Natural killer cell (primary cell): ENCODE measurements around the gene CYREN. TPM values are rescaled to one million over a fixed set of nuclear protein-coding genes. Genes with fewer than 3 reads are reported as not detected.

ENCODE experiments used
- ATAC-seq, 3 donors: fragments of 150-1000 bp in 2 of 3; fragments of 200-7000 bp in 1 of 3; cut with Tn5 transposase; 1 replicate in 1 of 3; 2 replicates in 2 of 3; pipeline ENCODE4 v1.10.0; 2021; ENCODE audit warnings: mild to moderate bottlenecking in 2 of 3, moderate library complexity in 2 of 3
- DNase-seq, 2 donors: peaks; one replicate each; pipeline versions ENCODE4 v3.0.0 to v3.0.0-alpha.2; 2013 to 2021; ENCODE audit warnings: mixed read lengths in 1 of 2
- H3K27ac ChIP-seq: one replicate; pipeline ENCODE4 v1.5.1; 2013; ENCODE audit warnings: mild to moderate bottlenecking, low read length
- H3K27me3 ChIP-seq: one replicate; pipeline ENCODE4 v1.6.1; 2013; ENCODE audit warnings: low read length; ENCODE audit not compliant: control insufficient read depth, insufficient read depth
- H3K36me3 ChIP-seq: one replicate; pipeline ENCODE4 v1.6.1; 2013; ENCODE audit warnings: low read length; ENCODE audit not compliant: control insufficient read depth, insufficient read depth
- H3K4me1 ChIP-seq: one replicate; pipeline ENCODE4 v1.6.1; 2013; ENCODE audit warnings: low read length; ENCODE audit not compliant: control insufficient read depth, insufficient read depth
- H3K4me3 ChIP-seq: one replicate; pipeline ENCODE4 v1.5.1; 2013; ENCODE audit warnings: low read length
- H3K9me3 ChIP-seq: one replicate; pipeline ENCODE4 v1.6.1; 2013; ENCODE audit warnings: low read length; ENCODE audit not compliant: control insufficient read depth, insufficient read depth
- H3K27ac Mint-ChIP-seq, 2 donors: one replicate each; pipeline ENCODE4 v1.8.0; 2022; ENCODE audit warnings: mild to moderate bottlenecking in 2 of 2, mixed read lengths in 2 of 2, moderate library complexity in 1 of 2
- H3K27me3 Mint-ChIP-seq, 2 donors: one replicate each; pipeline ENCODE4 v1.8.0; 2022; ENCODE audit warnings: low read depth in 2 of 2, mixed read lengths in 2 of 2
- H3K36me3 Mint-ChIP-seq: one replicate; pipeline ENCODE4 v1.8.0; 2022; ENCODE audit warnings: mixed read lengths
- H3K4me1 Mint-ChIP-seq, 2 donors: one replicate each; pipeline ENCODE4 v1.8.0; 2022; ENCODE audit warnings: mixed read lengths in 2 of 2
- H3K4me3 Mint-ChIP-seq: one replicate; pipeline ENCODE4 v1.8.0; 2022; ENCODE audit warnings: mild to moderate bottlenecking, moderate library complexity, mixed read lengths
- H3K9me3 Mint-ChIP-seq, 2 donors: one replicate each; pipeline ENCODE4 v1.8.0; 2022; ENCODE audit warnings: mixed read lengths in 2 of 2
- WGBS: methylation state at CpG from one replicate; pipeline ENCODE4 v1.1.7; 2013; ENCODE audit warnings: missing lambda C conversion rate; ENCODE audit not compliant: insufficient coverage; 5-methylcytosine and 5-hydroxymethylcytosine counted together
- intact Hi-C: fragments of 100-400 bp; cut with micrococcal nuclease; formaldehyde crosslinking; loops from one replicate; pipeline ENCODE4 v1.14.2; 2022
- total RNA-seq, 4 donors: library from RNA; stranded (reverse); fragments of 120-200 nt in 1 of 4; gene quantifications; one replicate each; pipeline versions ENCODE4 v1.2.3 to v1.2.4, GENCODE V29; 2013 to 2022
- TF ChIP-seq, protein P1 (sequence below): fragments of 200-600 bp; IDR thresholded peaks from one replicate; pipeline ENCODE4 v1.8.0; 2022; ENCODE audit warnings: antibody characterized with exemption

CYREN gene
- total RNA-seq, 3 donors from 2014 or later (not counting 1 experiment from before 2014, with no cell fraction given), result 26.1 to 33.9 (median 33.8) TPM

DNA sequence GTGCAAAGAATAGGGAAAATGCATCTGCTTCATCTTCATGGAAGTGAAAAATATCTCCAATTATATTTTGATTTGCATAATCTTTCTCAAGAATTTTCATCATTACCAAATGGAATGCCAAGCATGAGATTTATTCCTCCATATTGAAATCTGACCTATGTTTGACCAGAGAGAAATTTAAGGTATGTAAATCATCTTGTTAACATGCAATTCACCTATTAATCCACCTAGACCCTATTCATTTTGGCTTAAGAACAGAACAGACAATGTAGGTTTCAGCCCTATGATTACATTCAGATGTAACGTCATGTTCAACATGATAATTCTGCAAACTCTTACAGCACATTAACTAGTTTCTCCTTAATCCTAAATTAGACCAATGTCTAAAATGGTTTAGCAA, 53.4 kb downstream of the CYREN start:
- Mint-ChIP-seq H3K4me3 (no peak overlapping the region), H3K27ac (no peak overlapping the region), H3K9me3 (peaks cover 2 to 14% of the 10 kb centered on the region in 2 donors), H3K36me3 (peaks cover 21% of the 10 kb centered on the region), H3K27me3 (no peaks in the 10 kb centered on the region), H3K4me1 (no peaks in the 10 kb centered on the region)
- no peaks in the 10 kb centered on the region for H3K4me1 ChIP-seq
- intact Hi-C loops, result no loop called here
- H3K36me3 ChIP-seq, result no peaks in the 10 kb centered on the region
- ATAC-seq (no peak), DNase-seq (no peak)
- TF ChIP-seq, protein P1, sequence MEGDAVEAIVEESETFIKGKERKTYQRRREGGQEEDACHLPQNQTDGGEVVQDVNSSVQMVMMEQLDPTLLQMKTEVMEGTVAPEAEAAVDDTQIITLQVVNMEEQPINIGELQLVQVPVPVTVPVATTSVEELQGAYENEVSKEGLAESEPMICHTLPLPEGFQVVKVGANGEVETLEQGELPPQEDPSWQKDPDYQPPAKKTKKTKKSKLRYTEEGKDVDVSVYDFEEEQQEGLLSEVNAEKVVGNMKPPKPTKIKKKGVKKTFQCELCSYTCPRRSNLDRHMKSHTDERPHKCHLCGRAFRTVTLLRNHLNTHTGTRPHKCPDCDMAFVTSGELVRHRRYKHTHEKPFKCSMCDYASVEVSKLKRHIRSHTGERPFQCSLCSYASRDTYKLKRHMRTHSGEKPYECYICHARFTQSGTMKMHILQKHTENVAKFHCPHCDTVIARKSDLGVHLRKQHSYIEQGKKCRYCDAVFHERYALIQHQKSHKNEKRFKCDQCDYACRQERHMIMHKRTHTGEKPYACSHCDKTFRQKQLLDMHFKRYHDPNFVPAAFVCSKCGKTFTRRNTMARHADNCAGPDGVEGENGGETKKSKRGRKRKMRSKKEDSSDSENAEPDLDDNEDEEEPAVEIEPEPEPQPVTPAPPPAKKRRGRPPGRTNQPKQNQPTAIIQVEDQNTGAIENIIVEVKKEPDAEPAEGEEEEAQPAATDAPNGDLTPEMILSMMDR, result no peak
- H3K4me3 ChIP-seq, result no peak overlapping the region
- H3K9me3 ChIP-seq, result peaks cover 3% of the 10 kb centered on the region
- no CpG with 5 or more reads among the region's 1 CpG for WGBS
- H3K27me3 ChIP-seq, result no peaks in the 10 kb centered on the region
- no peak overlapping the region for H3K27ac ChIP-seq

Other genes with a start within 250 kb of the CYREN start
- gene AGBL3, start 184.2 kb downstream of the CYREN start, total RNA-seq, result 1 to 10 TPM in 2 of 3 donors, under 1 TPM in 1; 0.99 to 2.3 (median 1.4) TPM
- gene TMEM140, start 22.6 kb downstream of the CYREN start, total RNA-seq, result 10 to 100 TPM; 60.0 to 81.7 (median 76.9) TPM
- gene WDR91, start 40.8 kb upstream of the CYREN start, total RNA-seq, result 10 to 100 TPM; 28.7 to 42.0 (median 39.2) TPM
- not detected for gene STRA8, start 63.1 kb upstream of the CYREN start, total RNA-seq